Endothelial cell of umbilical vein (primary cell): Measurements from ENCODE around the gene PIANP.

ENCODE experiments used
- POLR2A ChIP-seq: IDR thresholded peaks from 2 replicates; pipeline ENCODE4 v1.6.1; 2012; ENCODE audit warnings: low read depth, mild to moderate bottlenecking, control low read depth, low read length
- TF ChIP-seq, protein P1 (sequence below), 2 donors: IDR thresholded peaks; 1 replicate in 1 of 2; 2 replicates in 1 of 2; pipeline ENCODE4 v1.5.1; 2011; ENCODE audit warnings: low read length in 2 of 2, mild to moderate bottlenecking in 2 of 2, moderate library complexity in 2 of 2, control low read depth in 1 of 2, inconsistent platforms in 1 of 2, low read depth in 1 of 2; ENCODE audit not compliant: insufficient read depth in 1 of 2; ENCODE audit errors: extremely low read depth in 1 of 2
- TF ChIP-seq, protein P2 (sequence below): IDR thresholded peaks from 2 replicates; pipeline ENCODE4 v1.6.1; 2011; ENCODE audit not compliant: insufficient read depth, insufficient read length

DNA sequence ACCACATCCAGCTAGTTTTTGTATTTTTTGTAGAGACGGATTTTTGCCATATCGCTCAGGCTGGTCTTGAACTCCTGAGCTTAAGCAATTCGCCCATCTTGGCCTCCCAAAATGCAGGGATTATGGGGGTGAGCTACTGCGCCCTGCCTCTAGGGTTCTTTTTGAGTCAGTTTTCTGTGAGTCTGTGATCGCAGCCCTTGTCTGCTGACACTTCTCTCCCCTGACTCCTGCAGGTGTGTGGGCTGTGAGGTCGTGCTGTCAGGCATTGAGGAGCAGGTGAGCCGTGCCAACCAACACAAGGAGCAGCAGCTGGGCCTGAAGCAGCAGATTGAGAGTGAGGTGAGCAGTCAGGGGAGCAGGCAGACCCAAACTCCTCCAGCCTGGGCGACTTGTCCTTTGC, 29.6 kb upstream of the PIANP start:
- TF ChIP-seq, protein P1, sequence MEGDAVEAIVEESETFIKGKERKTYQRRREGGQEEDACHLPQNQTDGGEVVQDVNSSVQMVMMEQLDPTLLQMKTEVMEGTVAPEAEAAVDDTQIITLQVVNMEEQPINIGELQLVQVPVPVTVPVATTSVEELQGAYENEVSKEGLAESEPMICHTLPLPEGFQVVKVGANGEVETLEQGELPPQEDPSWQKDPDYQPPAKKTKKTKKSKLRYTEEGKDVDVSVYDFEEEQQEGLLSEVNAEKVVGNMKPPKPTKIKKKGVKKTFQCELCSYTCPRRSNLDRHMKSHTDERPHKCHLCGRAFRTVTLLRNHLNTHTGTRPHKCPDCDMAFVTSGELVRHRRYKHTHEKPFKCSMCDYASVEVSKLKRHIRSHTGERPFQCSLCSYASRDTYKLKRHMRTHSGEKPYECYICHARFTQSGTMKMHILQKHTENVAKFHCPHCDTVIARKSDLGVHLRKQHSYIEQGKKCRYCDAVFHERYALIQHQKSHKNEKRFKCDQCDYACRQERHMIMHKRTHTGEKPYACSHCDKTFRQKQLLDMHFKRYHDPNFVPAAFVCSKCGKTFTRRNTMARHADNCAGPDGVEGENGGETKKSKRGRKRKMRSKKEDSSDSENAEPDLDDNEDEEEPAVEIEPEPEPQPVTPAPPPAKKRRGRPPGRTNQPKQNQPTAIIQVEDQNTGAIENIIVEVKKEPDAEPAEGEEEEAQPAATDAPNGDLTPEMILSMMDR (IDR thresholded peaks at IDR 0.05; ENCODE audit: extremely low read depth in 1 of 2, insufficient read depth in 1 of 2, low read depth in 1 of 2, low read length in 2 of 2): no peak
- no peak for TF ChIP-seq POLR2A
- TF ChIP-seq, protein P2, sequence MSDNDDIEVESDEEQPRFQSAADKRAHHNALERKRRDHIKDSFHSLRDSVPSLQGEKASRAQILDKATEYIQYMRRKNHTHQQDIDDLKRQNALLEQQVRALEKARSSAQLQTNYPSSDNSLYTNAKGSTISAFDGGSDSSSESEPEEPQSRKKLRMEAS: no peak
